Naive thymus-derived CD4-positive, alpha-beta T cell (primary cell): ENCODE measurements around the gene FLT4. TPM values are rescaled to one million over a fixed set of nuclear protein-coding genes. Genes with fewer than 3 reads are reported as not detected.
A peak's percentile ranks its signal among the peaks of the same experiment; 100 is the strongest.

Experiments used
- ATAC-seq: fragments of 150-1000 bp; cut with Tn5 transposase; 2 replicates; pipeline ENCODE4 v1.10.0; 2021; ENCODE audit warnings: mild to moderate bottlenecking, moderate library complexity
- CTCF ChIA-PET: fragments of 350-600 bp; sonication (Branson Sonifier 250); formaldehyde crosslinking; loops from one replicate; lab custom pipeline; 2021; ENCODE audit warnings: antibody characterized with exemption; lab: Charles Lee
- POLR2A ChIA-PET: fragments of 350-600 bp; sonication (Branson Sonifier 250); formaldehyde crosslinking; loops from one replicate; lab custom pipeline; 2021; ENCODE audit warnings: antibody characterized with exemption, inconsistent platforms; lab: Charles Lee
- DNase-seq, 9 donors: peaks; one replicate each; pipeline versions ENCODE4 v3.0.0 to v3.0.0-alpha.2; 2020 to 2022; ENCODE audit warnings: mixed read lengths in 1 of 9
- H3K27ac ChIP-seq: one replicate; pipeline ENCODE4 v1.7.0; 2013; ENCODE audit warnings: mild to moderate bottlenecking, low read depth, low read length, moderate library complexity
- H3K27me3 ChIP-seq, 2 donors: one replicate each; pipeline ENCODE4 v1.7.0; 2013; ENCODE audit warnings: low read length in 2 of 2, mild to moderate bottlenecking in 2 of 2, moderate library complexity in 2 of 2; ENCODE audit not compliant: control insufficient read depth in 2 of 2, insufficient read depth in 2 of 2
- H3K36me3 ChIP-seq, 3 experiments: 1 replicate in 2 of 3; 2 replicates in 1 of 3; pipeline ENCODE4 v1.7.0; 2013; ENCODE audit warnings: low read length in 3 of 3, mild to moderate bottlenecking in 3 of 3, moderate library complexity in 1 of 3; ENCODE audit not compliant: insufficient read depth in 3 of 3, control insufficient read depth in 2 of 3
- H3K4me1 ChIP-seq, 2 donors: one replicate each; pipeline ENCODE4 v1.7.0; 2013; ENCODE audit warnings: low read length in 2 of 2, mild to moderate bottlenecking in 2 of 2, moderate library complexity in 1 of 2; ENCODE audit not compliant: control insufficient read depth in 2 of 2, insufficient read depth in 2 of 2
- H3K4me3 ChIP-seq: 2 replicates; pipeline ENCODE4 v1.7.0; 2013; ENCODE audit warnings: mild to moderate bottlenecking, low read length
- H3K9me3 ChIP-seq, 3 experiments: 1 replicate in 2 of 3; 2 replicates in 1 of 3; pipeline ENCODE4 v1.7.0; 2013; ENCODE audit warnings: low read length in 3 of 3; ENCODE audit not compliant: control insufficient read depth in 2 of 3
- H3K27ac Mint-ChIP-seq, 9 donors: one replicate each; pipeline ENCODE4 v1.8.0; 2020 to 2022; ENCODE audit warnings: mixed read lengths in 9 of 9, mild to moderate bottlenecking in 8 of 9, moderate library complexity in 5 of 9, inconsistent platforms in 2 of 9
- H3K27me3 Mint-ChIP-seq, 5 donors: one replicate each; pipeline ENCODE4 v1.8.0; 2021 to 2022; ENCODE audit warnings: mixed read lengths in 5 of 5, mild to moderate bottlenecking in 1 of 5
- H3K36me3 Mint-ChIP-seq, 5 donors: one replicate each; pipeline ENCODE4 v1.8.0; 2020 to 2022; ENCODE audit warnings: mixed read lengths in 5 of 5, mild to moderate bottlenecking in 3 of 5, inconsistent platforms in 1 of 5
- H3K4me1 Mint-ChIP-seq, 7 donors: one replicate each; pipeline ENCODE4 v1.8.0; 2020 to 2022; ENCODE audit warnings: mixed read lengths in 7 of 7, mild to moderate bottlenecking in 3 of 7, inconsistent platforms in 1 of 7
- H3K4me3 Mint-ChIP-seq, 10 donors: one replicate each; pipeline ENCODE4 v1.8.0; 2020 to 2022; ENCODE audit warnings: mild to moderate bottlenecking in 10 of 10, mixed read lengths in 10 of 10, moderate library complexity in 6 of 10, inconsistent platforms in 2 of 10
- H3K9me3 Mint-ChIP-seq, 11 donors: one replicate each; pipeline ENCODE4 v1.8.0; 2020 to 2022; ENCODE audit warnings: mixed read lengths in 11 of 11, mild to moderate bottlenecking in 4 of 11, inconsistent platforms in 1 of 11, moderate library complexity in 1 of 11
- intact Hi-C, 2 donors: fragments of 100-400 bp; cut with micrococcal nuclease; formaldehyde crosslinking; loops; one replicate each; pipeline ENCODE4 v1.15.1; 2023
- polyA plus RNA-seq, 2 donors: library from polyadenylated mRNA; unstranded; fragments of 300-500 nt; fragmentation: Illumina TruSeq; gene quantifications; one replicate each; pipeline ENCODE4 v1.2.3, GENCODE V29; 2021
- total RNA-seq, 6 experiments: library from RNA in 5 of 6; stranded (reverse) in 5 of 6; gene quantifications; 1 replicate in 5 of 6; 2 replicates in 1 of 6; pipeline ENCODE4 v1.2.3 and lab custom pipeline; 2021 to 2026

FLT4 gene
- total and polyA plus RNA-seq, 7 experiments from 2014 or later = 0.53 to 6.0 (median 2.3) TPM

- POLR2A ChIA-PET = interaction anchor here (0.5 to 0.8 kb wide), 2 partner anchors 11 to 142 kb away, joined by 3 to 4 read pairs; no protein-coding TSS in a partner anchor
- no peak overlapping the region for H3K27ac Mint-ChIP-seq
- Histone ChIP-seq H3K4me1 (no peaks in the 10 kb centered on the region), H3K4me3 (no peak overlapping the region), H3K27me3 (peaks cover 0 to 4% of the 10 kb centered on the region in 2 donors), H3K9me3 (no peaks in the 10 kb centered on the region), H3K27ac (no peak overlapping the region), H3K36me3 (no peaks in the 10 kb centered on the region)
- peaks cover 0 to 8% (median 0%) of the 10 kb centered on the region in 11 donors for H3K9me3 Mint-ChIP-seq
- H3K4me3 Mint-ChIP-seq = no peak overlapping the region
- intact Hi-C loops = loop anchor here in 1 of 2 donors (5.0 kb wide), 1 partner anchor 35 kb away; no protein-coding TSS in a partner anchor
- peaks cover 21 to 55% (median 45%) of the 10 kb centered on the region in 5 donors for H3K27me3 Mint-ChIP-seq
- DNase-seq = no peak
- no peak for ATAC-seq
- peaks cover 0 to 4% (median 0%) of the 10 kb centered on the region in 5 donors for H3K36me3 Mint-ChIP-seq
- CTCF ChIA-PET = interaction anchor here (1.0 kb wide), 1 partner anchor 66 kb away, joined by 3 read pairs; no protein-coding TSS in a partner anchor
- H3K4me1 Mint-ChIP-seq = peaks cover 9 to 18% (median 12%) of the 10 kb centered on the region in 7 donors
These were observed 2.9 kb upstream of the FLT4 start for GRCh38 chr5:180652346-180652745.

DNA sequence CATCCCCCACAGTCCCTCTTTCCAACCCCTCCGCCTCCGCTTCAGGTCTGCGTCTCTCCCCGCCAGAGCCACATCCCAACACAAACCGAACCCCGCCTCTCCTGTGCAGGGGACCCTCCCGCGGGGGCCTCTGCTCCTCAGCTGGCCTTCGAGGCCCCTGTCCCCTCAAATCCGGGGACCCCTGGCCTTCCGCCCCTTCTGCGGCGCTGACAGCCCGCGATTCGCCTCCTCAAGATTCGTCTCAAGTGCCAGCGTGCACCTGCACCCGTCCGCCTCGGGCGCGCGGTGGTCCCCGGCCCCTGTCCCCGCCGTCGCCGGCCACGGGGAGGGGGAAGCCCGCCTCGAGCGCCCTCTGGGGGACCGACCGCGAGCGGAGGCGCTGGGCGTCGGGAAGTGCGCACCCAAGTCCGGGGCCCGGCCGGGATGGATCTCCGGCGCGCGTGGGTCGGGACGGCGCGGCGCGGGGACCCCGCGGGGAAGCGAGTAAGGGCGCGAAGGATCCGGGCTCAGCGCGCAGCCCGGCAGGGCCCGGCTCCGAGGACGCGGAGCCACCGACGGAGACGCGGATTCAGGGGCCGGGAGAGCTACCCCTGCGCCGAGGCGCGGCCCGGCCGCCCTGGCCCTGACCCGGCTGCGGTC is 623 bp downstream of the FLT4 start:
- peaks cover 9 to 18% (median 12%) of the 10 kb centered on the region in 7 donors for H3K4me1 Mint-ChIP-seq
- no peaks in the 10 kb centered on the region for H3K36me3 ChIP-seq
- H3K27ac ChIP-seq = no peak overlapping the region
- H3K27me3 ChIP-seq = peaks cover 0 to 4% of the 10 kb centered on the region in 2 donors
- H3K27ac Mint-ChIP-seq = peak overlapping the region in 1 of 9 donors; percentile 47
- H3K9me3 ChIP-seq = no peaks in the 10 kb centered on the region
- peaks cover 16 to 47% (median 31%) of the 10 kb centered on the region in 5 donors for H3K27me3 Mint-ChIP-seq
- peak overlapping the region; percentile 61 to 89 (median 78) for H3K4me3 Mint-ChIP-seq
- H3K9me3 Mint-ChIP-seq = peaks cover 0 to 6% (median 0%) of the 10 kb centered on the region in 11 donors
- ChIA-PET POLR2A (interaction anchor here (0.9 kb wide), 1 partner anchor 134 kb away, joined by 3 read pairs; no protein-coding TSS in a partner anchor), CTCF (no interaction called here)
- DNase-seq (peak in 1 of 9 donors; percentile 28), ATAC-seq (peak; percentile 15)
- intact Hi-C loops = loop anchor here in 1 of 2 donors (2.0 kb wide), 1 partner anchor 70 kb away; no protein-coding TSS in a partner anchor
- H3K4me1 ChIP-seq = no peaks in the 10 kb centered on the region
- H3K4me3 ChIP-seq = peak overlapping the region; percentile 20
- H3K36me3 Mint-ChIP-seq = peaks cover 0 to 4% (median 0%) of the 10 kb centered on the region in 5 donors

- DNase-seq = peak in 1 of 9 donors; percentile 17
- Histone ChIP-seq H3K36me3 (no peaks in the 10 kb centered on the region), H3K4me3 (no peak overlapping the region), H3K9me3 (no peaks in the 10 kb centered on the region), H3K27ac (no peak overlapping the region), H3K4me1 (no peaks in the 10 kb centered on the region), H3K27me3 (peaks cover 0 to 4% of the 10 kb centered on the region in 2 donors)
- peaks cover 0 to 6% (median 0%) of the 10 kb centered on the region in 11 donors for H3K9me3 Mint-ChIP-seq
- H3K27ac Mint-ChIP-seq = peak overlapping the region in 1 of 9 donors; percentile 47
- peaks cover 9 to 18% (median 12%) of the 10 kb centered on the region in 7 donors for H3K4me1 Mint-ChIP-seq
- POLR2A ChIA-PET = interaction anchor here (0.9 kb wide), 1 partner anchor 134 kb away, joined by 3 read pairs; no protein-coding TSS in a partner anchor
- CTCF ChIA-PET = no interaction called here
- no peak for ATAC-seq
- peak overlapping the region; percentile 61 to 86 (median 78) for H3K4me3 Mint-ChIP-seq
- peaks cover 0 to 4% (median 0%) of the 10 kb centered on the region in 5 donors for H3K36me3 Mint-ChIP-seq
- H3K27me3 Mint-ChIP-seq = peaks cover 16 to 47% (median 31%) of the 10 kb centered on the region in 5 donors
- intact Hi-C loops = loop anchor here in 1 of 2 donors (2.0 kb wide), 1 partner anchor 71 kb away; no protein-coding TSS in a partner anchor
These were observed 1.4 kb downstream of the FLT4 start for GRCh38 chr5:180647941-180648500.

DNA sequence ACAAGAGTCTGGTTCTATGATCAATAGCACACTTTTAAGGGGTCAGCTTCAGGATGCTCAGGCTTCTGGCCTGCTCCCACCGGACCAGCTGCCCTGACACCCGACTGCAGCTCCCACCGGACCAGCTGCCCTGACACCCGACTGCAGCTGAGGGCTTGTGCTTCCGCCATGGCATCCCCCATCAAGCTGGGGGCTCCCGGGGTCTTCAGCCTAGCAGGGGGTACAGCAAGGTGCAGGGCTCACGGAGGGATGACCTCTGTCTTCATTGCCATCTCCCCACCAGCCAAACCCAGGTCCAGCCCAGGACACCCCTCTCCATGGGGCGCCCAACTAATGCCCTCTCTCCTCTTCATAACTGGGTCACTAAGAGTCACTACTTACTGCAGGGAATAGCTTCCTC is 1.9 kb downstream of the FLT4 start:
- Mint-ChIP-seq H3K4me3 (peak overlapping the region in 8 of 10 donors; percentile 42 to 84 (median 62)), H3K9me3 (peaks cover 0 to 6% (median 0%) of the 10 kb centered on the region in 11 donors), H3K4me1 (peaks cover 9 to 18% (median 12%) of the 10 kb centered on the region in 7 donors), H3K27me3 (peaks cover 11 to 44% (median 26%) of the 10 kb centered on the region in 5 donors), H3K27ac (no peak overlapping the region), H3K36me3 (peaks cover 0 to 4% (median 0%) of the 10 kb centered on the region in 5 donors)
- Histone ChIP-seq H3K27ac (no peak overlapping the region), H3K36me3 (no peaks in the 10 kb centered on the region), H3K9me3 (no peaks in the 10 kb centered on the region), H3K27me3 (peaks cover 0 to 4% of the 10 kb centered on the region in 2 donors), H3K4me1 (no peaks in the 10 kb centered on the region), H3K4me3 (no peak overlapping the region)
- DNase-seq = no peak
- intact Hi-C loops = no loop called here
- ChIA-PET POLR2A (no interaction called here), CTCF (interaction anchor here (0.8 kb wide), 1 partner anchor 37 kb away, joined by 4 read pairs; no protein-coding TSS in a partner anchor)
- no peak for ATAC-seq

DNA sequence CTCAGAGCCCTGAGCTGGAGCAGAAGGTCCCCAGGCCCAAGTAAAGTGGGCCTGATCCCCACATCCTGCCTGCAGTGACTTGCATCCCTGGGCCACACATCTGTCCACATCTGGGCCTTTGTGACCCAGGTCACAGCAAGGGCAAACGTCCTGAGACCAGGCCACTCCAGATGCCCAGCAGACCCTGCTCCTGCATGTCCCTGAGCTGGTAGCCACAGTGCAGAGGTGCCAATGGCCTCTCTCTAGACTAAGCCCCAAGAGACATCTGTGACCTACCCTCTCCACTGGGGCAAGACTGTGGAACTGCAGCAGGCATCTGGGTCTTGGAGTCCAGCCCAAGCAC is 2.5 kb downstream of the FLT4 start:
- Mint-ChIP-seq H3K36me3 (peaks cover 0 to 4% (median 0%) of the 10 kb centered on the region in 5 donors), H3K27ac (no peak overlapping the region), H3K27me3 (peaks cover 11 to 41% (median 23%) of the 10 kb centered on the region in 5 donors), H3K4me3 (peak overlapping the region in 3 of 10 donors; percentile 50 to 81 (median 63)), H3K9me3 (peaks cover 0 to 6% (median 0%) of the 10 kb centered on the region in 11 donors), H3K4me1 (peaks cover 9 to 18% (median 11%) of the 10 kb centered on the region in 7 donors)
- intact Hi-C loops = no loop called here
- H3K36me3 ChIP-seq = no peaks in the 10 kb centered on the region
- no peak overlapping the region for H3K4me3 ChIP-seq
- H3K4me1 ChIP-seq = no peaks in the 10 kb centered on the region
- H3K9me3 ChIP-seq = no peaks in the 10 kb centered on the region
- peaks cover 0 to 4% of the 10 kb centered on the region in 2 donors for H3K27me3 ChIP-seq
- POLR2A ChIA-PET = no interaction called here
- peak in 1 of 9 donors; percentile 15 for DNase-seq
- no peak overlapping the region for H3K27ac ChIP-seq
- CTCF ChIA-PET = interaction anchor here (0.8 kb wide), 1 partner anchor 37 kb away, joined by 4 read pairs; no protein-coding TSS in a partner anchor
- no peak for ATAC-seq

GRCh38 chr5:180646289-180646962 is 3.0 kb downstream of the FLT4 start:
- intact Hi-C loops = no loop called here
- peaks cover 11 to 36% (median 18%) of the 10 kb centered on the region in 5 donors for H3K27me3 Mint-ChIP-seq
- H3K36me3 ChIP-seq = no peaks in the 10 kb centered on the region
- no peak overlapping the region for H3K4me3 Mint-ChIP-seq
- no peak overlapping the region for H3K27ac ChIP-seq
- H3K27ac Mint-ChIP-seq = no peak overlapping the region
- ATAC-seq (no peak), DNase-seq (peak in 1 of 9 donors; percentile 17)
- no peak overlapping the region for H3K4me3 ChIP-seq
- peaks cover 8 to 13% (median 10%) of the 10 kb centered on the region in 7 donors for H3K4me1 Mint-ChIP-seq
- H3K36me3 Mint-ChIP-seq = peaks cover 0 to 4% (median 0%) of the 10 kb centered on the region in 5 donors
- H3K9me3 Mint-ChIP-seq = peaks cover 0 to 6% (median 0%) of the 10 kb centered on the region in 11 donors
- H3K27me3 ChIP-seq = peaks cover 0 to 4% of the 10 kb centered on the region in 2 donors
- CTCF ChIA-PET = no interaction called here
- H3K9me3 ChIP-seq = no peaks in the 10 kb centered on the region
- no peaks in the 10 kb centered on the region for H3K4me1 ChIP-seq
- POLR2A ChIA-PET = interaction anchor here (0.6 kb wide), 1 partner anchor 45 kb away, joined by 3 read pairs; no protein-coding TSS in a partner anchor
